DMS114 treated with DMSO at 0.1 percent for 48 hours (cell line): ENCODE data around the gene RNF208.
A peak's percentile ranks its signal among the peaks of the same experiment; 100 is the strongest.
"Not testable (repeated sequence)": the region's sequence is repeated elsewhere in the genome, so short reads cannot be mapped to it uniquely, and the experiment has no call there.

Experiments
- DNase-seq: peaks from one replicate; lab custom pipeline; 2025; ENCODE audit not compliant: unreplicated experiment; lab: John Stamatoyannopoulos, UW

The RNF208 gene

GRCh38 chr9:137253717-137254623 lies 31.9 kb upstream of the RNF208 start:
- DNase-seq = no peak

- no peak for DNase-seq
These were observed 30.8 kb upstream of the RNF208 start for GRCh38 chr9:137252555-137253506.

GRCh38 chr9:137251490-137252268 lies 29.6 kb upstream of the RNF208 start:
- DNase-seq = no peak

- no peak for DNase-seq
These were observed 29.1 kb upstream of the RNF208 start, which contains the start of gene STPG3 for GRCh38 chr9:137251194-137251461. Gene STPG3 (plus strand): TSS chr9:137251286. CDS start chr9:137251287, 1 bp downstream.

GRCh38 chr9:137250329-137251193 lies 28.5 kb upstream of the RNF208 start:
- DNase-seq = no peak

GRCh38 chr9:137247916-137248175 lies 25.8 kb upstream of the RNF208 start:
- DNase-seq = no peak

- no peak for DNase-seq
These were observed 25.3 kb upstream of the RNF208 start for GRCh38 chr9:137247135-137247915.

GRCh38 chr9:137245450-137246421 lies 23.7 kb upstream of the RNF208 start:
- DNase-seq = no peak

- no peak for DNase-seq
These were observed 22.7 kb upstream of the RNF208 start for GRCh38 chr9:137244486-137245449.

- DNase-seq = no peak
These were observed 21.8 kb upstream of the RNF208 start for GRCh38 chr9:137243626-137244485.

- not testable (repeated sequence) for DNase-seq
These were observed 21.2 kb upstream of the RNF208 start for GRCh38 chr9:137243266-137243625.

- no peak for DNase-seq
These were observed 20.5 kb upstream of the RNF208 start for GRCh38 chr9:137242269-137243203.

GRCh38 chr9:137241490-137242268 lies 19.6 kb upstream of the RNF208 start:
- DNase-seq = no peak

- peak; percentile 98 for DNase-seq
These were observed 18.9 kb upstream of the RNF208 start, which contains the start of gene TUBB4B for GRCh38 chr9:137240841-137241489. Gene TUBB4B (plus strand): TSS chr9:137241287. CDS start chr9:137241361, 74 bp downstream.
